HG03575 (cell line): ENCODE results near the gene UBE2E3.

Experiments used
- ATAC-seq: cut with Tn5 transposase; IDR thresholded peaks from one replicate; pipeline ENCODE4 v1.9.1; 2021; ENCODE audit not compliant: unreplicated experiment, insufficient number of reproducible peaks, low FRiP score; ENCODE audit errors: extremely low read depth

Gene UBE2E3

GRCh38 chr2:180971811-180972210, 8.6 kb upstream of the UBE2E3 start:
- ATAC-seq: no peak

- ATAC-seq: no peak
These were observed 4.8 kb upstream of the UBE2E3 start for GRCh38 chr2:180975585-180975984.

- ATAC-seq: no peak
These were observed 1.3 kb upstream of the UBE2E3 start for GRCh38 chr2:180978903-180979748.

- ATAC-seq: no peak
These were observed 678 bp upstream of the UBE2E3 start for GRCh38 chr2:180979749-180980105.

GRCh38 chr2:180980943-180981911, 822 bp downstream of the UBE2E3 start:
- ATAC-seq: no peak

- ATAC-seq: peak; percentile 39
These were observed 3.2 kb downstream of the UBE2E3 start for GRCh38 chr2:180983468-180984242.

- ATAC-seq: no peak
These were observed 5.5 kb downstream of the UBE2E3 start for GRCh38 chr2:180985771-180986395.

- ATAC-seq: no peak
These were observed 6.7 kb downstream of the UBE2E3 start for GRCh38 chr2:180987146-180987545.

GRCh38 chr2:180990337-180990736, 9.9 kb downstream of the UBE2E3 start:
- ATAC-seq: no peak

- no peak for ATAC-seq
These were observed 10.4 kb downstream of the UBE2E3 start for GRCh38 chr2:180990794-180991193.

- ATAC-seq: no peak
These were observed 11.0 kb downstream of the UBE2E3 start for GRCh38 chr2:180991361-180991760.

GRCh38 chr2:180991820-180992219, 11.4 kb downstream of the UBE2E3 start:
- peak; percentile 67 for ATAC-seq

GRCh38 chr2:180992994-180993393, 12.6 kb downstream of the UBE2E3 start:
- ATAC-seq: no peak

GRCh38 chr2:180999274-180999964, 19.0 kb downstream of the UBE2E3 start:
- no peak for ATAC-seq

- ATAC-seq: no peak
These were observed 24.4 kb downstream of the UBE2E3 start for GRCh38 chr2:181004647-181005325.

- ATAC-seq: no peak
These were observed 24.9 kb downstream of the UBE2E3 start for GRCh38 chr2:181005326-181005655.

GRCh38 chr2:181005809-181006208, 25.4 kb downstream of the UBE2E3 start:
- no peak for ATAC-seq
